GM19468 (cell line): Measurements from ENCODE around the gene RIMKLB.
"Not testable (repeated sequence)": the region's sequence is repeated elsewhere in the genome, so short reads cannot be mapped to it uniquely, and the experiment has no call there.

ENCODE experiments used
- ATAC-seq: cut with Tn5 transposase; IDR thresholded peaks from one replicate; pipeline ENCODE4 v1.9.1; 2021; ENCODE audit warnings: mild to moderate bottlenecking, moderate library complexity, moderate number of reproducible peaks; ENCODE audit not compliant: unreplicated experiment; ENCODE audit errors: extremely low read depth

The RIMKLB gene

DNA sequence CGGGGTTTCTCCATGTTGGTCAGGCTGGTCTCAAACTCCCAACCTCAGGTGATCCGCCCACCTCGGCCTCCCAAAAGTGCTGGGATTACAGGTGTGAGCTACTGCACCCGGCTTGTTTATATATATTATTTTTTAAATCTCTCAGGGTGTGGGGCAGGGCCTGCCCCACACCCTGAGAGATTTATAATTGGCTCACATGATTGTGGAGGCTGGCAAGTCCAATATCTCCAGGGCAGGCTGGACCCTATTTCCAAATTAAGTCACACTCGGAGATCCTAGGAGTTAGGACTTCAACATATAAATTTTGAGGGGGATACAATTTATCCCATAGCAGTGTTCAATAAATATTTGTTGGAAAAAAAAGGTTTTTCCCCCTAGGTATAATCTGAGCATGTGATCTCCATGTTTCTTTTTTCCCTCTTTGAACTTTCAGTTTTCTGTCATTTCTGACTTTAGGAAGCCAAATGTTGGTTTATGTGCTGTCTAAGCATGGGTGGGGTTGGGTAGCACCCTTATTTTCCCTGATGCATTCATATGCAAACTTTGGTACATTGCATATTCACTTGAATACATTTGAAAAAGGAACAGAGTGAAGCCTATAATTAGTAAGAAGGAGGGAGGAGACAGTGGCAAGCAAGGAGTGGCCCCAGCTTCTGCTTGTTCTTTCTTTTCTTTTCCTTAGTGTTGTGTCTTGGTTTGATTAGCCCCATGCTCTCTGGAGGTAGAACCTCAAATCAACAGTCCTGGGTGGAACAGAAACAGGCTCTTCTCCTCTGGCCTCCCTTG lies 116.0 kb downstream of the RIMKLB start:
- ATAC-seq, result no peak

- ATAC-seq, result no peak
Observed at GRCh38 chr12:8816448-8817050, 118.8 kb downstream of the RIMKLB start.

DNA sequence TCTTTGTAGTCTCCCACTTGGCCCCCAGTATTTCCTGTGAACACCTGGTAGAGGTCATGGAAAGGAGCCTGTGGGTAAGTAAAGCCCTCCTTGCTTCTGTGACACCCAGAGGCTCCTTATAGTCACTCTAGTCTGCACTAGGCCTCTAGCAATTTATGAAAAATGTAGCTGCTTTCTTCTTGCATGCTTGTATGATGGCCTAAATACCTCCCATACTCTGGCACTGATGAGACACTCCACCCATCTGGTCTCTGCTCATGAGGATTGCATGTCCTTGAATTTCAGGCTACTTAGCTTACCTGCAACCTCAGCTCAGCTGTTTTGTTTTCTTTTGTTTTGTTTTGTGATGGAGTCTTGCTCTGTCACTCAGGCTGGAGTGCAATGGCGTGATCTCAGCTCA lies 120.1 kb downstream of the RIMKLB start:
- no peak for ATAC-seq

- ATAC-seq, result no peak
Observed at GRCh38 chr12:8818526-8818925, 120.7 kb downstream of the RIMKLB start.

GRCh38 chr12:8819666-8819980 lies 121.8 kb downstream of the RIMKLB start:
- no peak for ATAC-seq

- not testable (repeated sequence) for ATAC-seq
Observed at GRCh38 chr12:8820676-8821407, 123.1 kb downstream of the RIMKLB start.

DNA sequence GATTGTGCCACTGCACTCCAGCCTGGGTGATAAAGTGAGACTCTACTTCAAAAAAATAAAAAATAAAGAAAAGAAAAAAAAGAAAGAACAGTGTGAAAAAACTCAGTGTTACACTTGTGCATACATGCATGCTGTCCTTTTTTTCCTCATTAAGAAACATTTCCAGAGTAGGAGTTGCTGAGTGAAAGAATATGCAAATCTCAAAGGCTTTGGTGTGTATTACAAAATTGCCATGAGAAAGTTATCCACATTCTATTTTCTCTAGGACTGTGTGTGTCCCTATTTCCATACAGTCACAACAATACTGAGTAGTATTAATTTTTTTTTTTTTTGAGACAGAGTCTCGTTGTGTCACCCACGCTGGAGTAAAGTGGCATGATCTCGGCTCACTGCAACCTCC lies 123.8 kb downstream of the RIMKLB start:
- ATAC-seq, result no peak

DNA sequence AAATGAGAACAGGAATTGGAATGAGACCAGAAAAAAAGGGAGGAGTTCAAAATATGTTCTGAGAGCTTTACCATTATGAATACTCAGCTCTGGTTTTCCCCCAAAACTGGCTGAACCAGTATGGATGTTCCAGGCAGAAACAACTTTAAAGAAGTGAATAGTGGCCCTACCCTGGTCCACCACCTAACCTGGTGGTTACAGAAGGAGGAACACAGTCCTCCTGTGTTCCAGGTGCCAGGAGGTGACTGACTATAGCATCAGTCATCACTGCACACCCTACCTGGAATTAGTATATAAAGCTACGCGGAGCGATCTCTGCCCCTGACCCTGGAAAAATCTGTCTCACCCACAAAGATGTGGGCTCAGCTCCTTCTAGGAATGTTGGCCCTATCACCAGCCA lies 124.5 kb downstream of the RIMKLB start, which contains the start of gene A2ML1:
Gene A2ML1, plus strand, starts transcription at position 324 of the 400 bp plus-strand sequence. Its CDS starts 31 bp downstream, at position 355.
- ATAC-seq, result no peak

GRCh38 chr12:8823565-8824300 lies 125.9 kb downstream of the RIMKLB start:
- ATAC-seq, result no peak

DNA sequence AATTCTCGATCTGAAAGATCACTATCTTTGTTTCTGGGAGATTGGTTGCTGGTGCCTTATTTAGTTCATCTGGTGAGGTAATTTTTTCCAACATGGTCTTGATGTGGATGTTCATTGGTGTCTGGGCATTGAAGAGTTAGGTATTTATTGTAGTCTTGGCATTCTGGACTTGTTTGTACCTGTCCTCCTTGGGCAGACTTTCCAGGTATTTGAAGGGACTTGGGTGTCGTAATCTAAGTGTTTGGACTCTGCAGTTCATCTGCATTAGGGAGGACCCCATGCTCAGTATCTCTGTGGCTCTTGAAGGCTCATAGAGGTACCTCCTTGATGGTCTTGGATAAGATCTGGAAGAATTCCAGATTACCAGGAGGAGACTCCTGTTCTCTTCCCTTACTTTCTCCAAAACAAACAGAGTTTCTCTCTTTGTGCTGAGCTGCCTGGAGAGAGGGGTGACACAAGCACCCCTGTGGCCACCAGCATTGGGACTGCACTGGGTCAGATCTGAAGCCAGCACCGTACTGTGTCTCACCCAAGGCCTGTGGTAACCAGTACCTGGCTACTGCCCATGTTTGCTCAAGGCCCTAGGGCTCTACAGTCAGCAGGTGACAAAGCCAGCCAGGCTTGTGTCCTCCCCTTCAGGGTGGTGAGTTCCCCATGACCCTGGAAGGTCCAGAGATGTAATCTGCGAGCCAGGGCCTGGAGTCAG lies 129.9 kb downstream of the RIMKLB start:
- ATAC-seq, result no peak

- ATAC-seq, result no peak
Observed at GRCh38 chr12:8828257-8829124, 130.7 kb downstream of the RIMKLB start.

DNA sequence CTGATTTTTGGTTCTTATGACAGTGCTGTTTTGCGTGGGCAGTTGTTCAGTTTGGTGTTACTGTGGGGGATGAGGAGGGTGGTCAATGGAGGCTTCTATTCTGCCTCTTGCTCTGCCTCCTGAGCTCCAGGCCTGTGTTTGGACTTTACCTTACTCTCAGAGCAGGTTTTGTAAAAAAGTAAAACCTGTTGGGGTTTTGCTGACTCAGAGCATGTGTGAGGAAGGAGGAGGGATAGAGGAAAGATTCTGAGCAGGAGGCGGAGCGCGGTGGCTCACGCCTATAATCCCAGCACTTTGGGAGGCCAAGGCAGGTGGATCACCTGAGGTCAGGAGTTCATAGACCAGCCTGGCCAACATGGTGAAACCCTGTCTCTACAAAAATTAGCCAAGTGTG lies 131.3 kb downstream of the RIMKLB start:
- no peak for ATAC-seq

DNA sequence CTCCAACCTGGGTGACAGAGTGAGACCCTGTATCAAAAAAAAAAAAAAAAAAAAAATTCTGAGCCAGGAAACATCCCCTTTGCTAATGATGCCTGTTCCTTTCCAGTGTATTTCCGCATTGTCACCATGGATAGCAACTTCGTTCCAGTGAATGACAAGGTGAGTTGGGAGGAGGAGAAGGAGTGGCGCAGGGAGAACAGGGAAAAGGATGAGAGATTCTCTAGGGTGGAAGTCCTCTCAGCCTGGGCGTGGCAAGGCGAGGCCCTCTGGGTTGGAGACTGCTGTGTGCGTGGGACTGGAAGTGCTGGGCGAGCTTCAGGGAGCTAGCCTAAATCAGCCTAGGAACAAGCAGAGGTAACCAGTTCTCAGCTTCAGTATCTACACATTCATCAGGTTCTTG lies 131.8 kb downstream of the RIMKLB start:
- ATAC-seq, result no peak

- ATAC-seq, result no peak
Observed at GRCh38 chr12:8831116-8831515, 133.3 kb downstream of the RIMKLB start.

DNA sequence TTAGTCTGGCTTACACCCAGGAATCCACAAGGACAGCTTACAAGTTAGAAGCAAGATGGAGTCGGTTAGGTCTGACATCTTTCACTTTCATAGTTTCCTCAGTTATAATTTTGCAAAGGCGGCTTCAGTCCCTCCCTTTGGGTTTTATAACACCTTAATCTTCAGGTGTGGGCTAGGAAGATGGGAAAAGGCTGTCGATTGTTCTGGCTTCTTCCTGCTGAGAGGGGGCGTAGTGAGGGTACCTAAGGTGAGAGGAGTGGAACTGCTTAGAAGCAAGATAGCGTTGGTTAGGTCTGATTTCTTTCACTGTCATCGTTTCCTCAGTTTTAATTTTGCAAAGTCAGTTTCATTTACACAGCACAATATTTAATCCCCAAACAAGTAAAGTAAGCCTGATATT lies 134.7 kb downstream of the RIMKLB start:
- ATAC-seq, result no peak
